Kidney (tissue), 14 donors: ENCODE data around the gene CAMTA1. TPM values are rescaled to one million over a fixed set of nuclear protein-coding genes. Genes with fewer than 3 reads are reported as not detected.

Experiments
- DNase-seq, 5 donors: peaks; one replicate each; pipeline ENCODE4 v3.0.0-alpha.2; 2013 to 2020
- FAIRE-seq: peaks from 2 replicates; lab custom pipeline; 2012; peaks lifted over from hg19 to GRCh38; lab: Jason Lieb, UNC
- H3K27ac ChIP-seq, 2 donors: one replicate each; pipeline ENCODE4 v1.7.0; 2013; ENCODE audit warnings: low read depth in 2 of 2, low read length in 2 of 2, inconsistent platforms in 1 of 2
- H3K27me3 ChIP-seq: one replicate; pipeline ENCODE4 v1.7.1; 2013; ENCODE audit warnings: low read length, inconsistent platforms; ENCODE audit not compliant: control insufficient read depth, insufficient read depth
- H3K36me3 ChIP-seq, 3 donors: one replicate each; pipeline versions ENCODE4 v1.7.0 to v1.7.1; 2013; ENCODE audit warnings: low read length in 3 of 3, control low read depth in 1 of 3, inconsistent platforms in 1 of 3; ENCODE audit not compliant: insufficient read depth in 3 of 3, control insufficient read depth in 2 of 3
- H3K4me1 ChIP-seq, 3 donors: one replicate each; pipeline versions ENCODE4 v1.7.0 to v1.7.1; 2013; ENCODE audit warnings: low read length in 3 of 3, inconsistent platforms in 1 of 3, low read depth in 1 of 3; ENCODE audit not compliant: control insufficient read depth in 2 of 3, insufficient read depth in 2 of 3
- H3K4me3 ChIP-seq, 3 donors: one replicate each; pipeline versions ENCODE4 v1.7.0 to v1.8.1; 2013; ENCODE audit warnings: low read length in 3 of 3, control low read depth in 1 of 3, inconsistent platforms in 1 of 3
- H3K9ac ChIP-seq, 3 donors: one replicate each; pipeline versions ENCODE4 v1.7.0 to v1.7.1; 2013; ENCODE audit warnings: low read length in 3 of 3, control low read depth in 1 of 3, inconsistent platforms in 1 of 3
- H3K9me3 ChIP-seq, 3 donors: one replicate each; pipeline versions ENCODE4 v1.7.0 to v1.7.1; 2013; ENCODE audit warnings: low read length in 3 of 3, control low read depth in 1 of 3, inconsistent platforms in 1 of 3; ENCODE audit not compliant: control insufficient read depth in 2 of 3, insufficient read depth in 1 of 3
- intact Hi-C: fragments of 100-400 bp; cut with DNase I; formaldehyde crosslinking; loops from one replicate; pipeline ENCODE4 v1.11.1; 2022
- polyA plus RNA-seq: library from polyadenylated mRNA; stranded (reverse); fragments of 350-450 nt; fragmentation: Illumina TruSeq; extraction: RNeasy Lipid Tissue Mini Kit (QIAGEN cat#74804); gene quantifications from one replicate; pipeline ENCODE4 v1.2.3, GENCODE V29; 2014; ENCODE audit warnings: low read depth, low replicate concordance; ENCODE audit not compliant: insufficient read depth
- total RNA-seq: library from RNA; stranded (reverse); fragmentation: NEBNext Ultra II Directional; extraction: Animal tissue kit (Norgen Biotek cat#: 25700); gene quantifications from one replicate; pipeline ENCODE4 v1.2.1, GENCODE V29; 2021
- TF ChIP-seq, protein P1 (sequence below): IDR thresholded peaks from 3 replicates; pipeline ENCODE4 v1.5.1; 2012; ENCODE audit warnings: mild to moderate bottlenecking, moderate library complexity, borderline replicate concordance; ENCODE audit not compliant: insufficient read depth; ENCODE audit errors: extremely low read depth
- donor health status: control.
- donor health status: control.
- donor health status: control.
- donor health status: control.
- donor health status: control.
- donor health status: DM: yes; HTN: yes; CAD: no.
- donor health status: Normal renal cell carcinoma (clear cell type).

The CAMTA1 gene
- total and polyA plus RNA-seq, 2 donors from 2014 or later = 79.0 to 170 TPM

DNA sequence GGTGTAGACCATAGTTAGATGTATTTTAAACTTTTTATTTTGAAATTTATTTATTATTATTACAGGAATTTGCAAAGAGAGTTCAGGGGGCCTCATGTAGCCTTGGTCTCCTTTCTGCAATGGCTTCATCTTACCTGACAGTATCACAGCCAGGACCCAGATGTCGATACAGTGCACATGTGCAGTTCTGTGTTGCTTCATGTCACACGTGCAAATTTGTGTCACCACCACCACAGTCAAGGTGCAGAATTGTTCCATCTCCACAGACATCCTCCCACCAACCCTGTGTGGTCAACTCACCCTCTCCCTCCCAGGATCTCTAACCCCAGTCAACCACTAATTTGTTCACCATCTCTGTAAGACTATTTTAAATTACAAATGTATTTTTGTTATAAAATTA lies 184.5 kb downstream of the CAMTA1 start:
- TF ChIP-seq, protein P1, sequence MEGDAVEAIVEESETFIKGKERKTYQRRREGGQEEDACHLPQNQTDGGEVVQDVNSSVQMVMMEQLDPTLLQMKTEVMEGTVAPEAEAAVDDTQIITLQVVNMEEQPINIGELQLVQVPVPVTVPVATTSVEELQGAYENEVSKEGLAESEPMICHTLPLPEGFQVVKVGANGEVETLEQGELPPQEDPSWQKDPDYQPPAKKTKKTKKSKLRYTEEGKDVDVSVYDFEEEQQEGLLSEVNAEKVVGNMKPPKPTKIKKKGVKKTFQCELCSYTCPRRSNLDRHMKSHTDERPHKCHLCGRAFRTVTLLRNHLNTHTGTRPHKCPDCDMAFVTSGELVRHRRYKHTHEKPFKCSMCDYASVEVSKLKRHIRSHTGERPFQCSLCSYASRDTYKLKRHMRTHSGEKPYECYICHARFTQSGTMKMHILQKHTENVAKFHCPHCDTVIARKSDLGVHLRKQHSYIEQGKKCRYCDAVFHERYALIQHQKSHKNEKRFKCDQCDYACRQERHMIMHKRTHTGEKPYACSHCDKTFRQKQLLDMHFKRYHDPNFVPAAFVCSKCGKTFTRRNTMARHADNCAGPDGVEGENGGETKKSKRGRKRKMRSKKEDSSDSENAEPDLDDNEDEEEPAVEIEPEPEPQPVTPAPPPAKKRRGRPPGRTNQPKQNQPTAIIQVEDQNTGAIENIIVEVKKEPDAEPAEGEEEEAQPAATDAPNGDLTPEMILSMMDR = no peak
- no peaks in the 10 kb centered on the region for H3K9me3 ChIP-seq
- DNase-seq = no peak
- no peak overlapping the region for H3K27ac ChIP-seq
- no peak overlapping the region for H3K4me3 ChIP-seq
- H3K27me3 ChIP-seq = no peaks in the 10 kb centered on the region
- FAIRE-seq = no peak
- intact Hi-C loops = no loop called here
- no peak overlapping the region for H3K9ac ChIP-seq
- peaks cover 0 to 5% (median 0%) of the 10 kb centered on the region in 3 donors for H3K4me1 ChIP-seq
- no peaks in the 10 kb centered on the region for H3K36me3 ChIP-seq

DNA sequence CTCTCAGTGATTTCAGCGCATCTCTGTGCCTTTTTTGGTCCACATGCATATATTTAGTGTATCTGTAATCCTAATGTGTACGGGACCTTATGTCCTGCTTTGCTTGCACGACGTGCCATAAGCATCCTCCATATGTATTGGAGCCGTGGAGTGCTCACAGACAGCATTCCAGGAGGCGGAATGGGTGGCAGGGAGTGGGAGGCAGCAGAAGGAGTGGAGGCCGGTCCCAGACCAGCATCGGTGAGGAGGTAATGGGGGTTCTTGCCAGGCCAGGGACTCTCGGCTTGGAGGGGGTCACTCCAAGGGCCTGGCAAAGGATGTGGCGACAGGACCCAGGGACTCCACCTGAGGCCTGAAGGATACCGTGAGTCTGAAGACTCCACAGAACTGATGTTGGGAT lies 185.0 kb downstream of the CAMTA1 start:
- TF ChIP-seq, protein P1 = no peak
- Histone ChIP-seq H3K27me3 (no peaks in the 10 kb centered on the region), H3K9me3 (no peaks in the 10 kb centered on the region), H3K9ac (no peak overlapping the region), H3K27ac (no peak overlapping the region), H3K36me3 (no peaks in the 10 kb centered on the region), H3K4me3 (no peak overlapping the region), H3K4me1 (peaks cover 0 to 2% (median 0%) of the 10 kb centered on the region in 3 donors)
- intact Hi-C loops = no loop called here
- DNase-seq (no peak), FAIRE-seq (no peak)

- DNase-seq (peak in 2 of 5 donors; percentile 24 to 63), FAIRE-seq (no peak)
- Histone ChIP-seq H3K27ac (no peak overlapping the region), H3K4me3 (no peak overlapping the region), H3K9me3 (no peaks in the 10 kb centered on the region), H3K9ac (no peak overlapping the region), H3K27me3 (no peaks in the 10 kb centered on the region), H3K36me3 (no peaks in the 10 kb centered on the region), H3K4me1 (no peaks in the 10 kb centered on the region)
- TF ChIP-seq, protein P1 = no peak
- intact Hi-C loops = no loop called here
Observed at GRCh38 chr1:6971048-6971447, 185.8 kb downstream of the CAMTA1 start.

DNA sequence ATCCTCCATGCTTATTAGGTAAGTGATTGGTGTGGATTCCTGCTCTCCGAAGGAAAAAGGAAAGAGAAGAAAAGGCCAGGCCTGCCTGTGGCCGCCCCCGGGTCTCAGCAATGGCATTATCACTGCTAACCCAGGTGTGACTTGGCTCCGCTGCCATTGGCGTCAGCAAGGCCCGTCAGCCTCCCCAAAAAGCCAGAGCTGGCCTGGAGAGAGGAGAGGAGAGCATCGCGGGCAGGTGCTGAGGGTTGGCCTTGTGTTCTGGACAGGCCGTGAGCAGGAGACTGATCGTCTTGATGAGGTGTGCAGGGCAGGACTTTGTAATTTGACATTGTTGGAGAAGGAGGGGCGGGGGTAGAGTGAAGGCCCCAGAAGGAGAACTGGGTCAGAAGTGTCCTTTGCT lies 186.4 kb downstream of the CAMTA1 start:
- H3K4me3 ChIP-seq = no peak overlapping the region
- H3K9me3 ChIP-seq = no peaks in the 10 kb centered on the region
- H3K4me1 ChIP-seq = no peaks in the 10 kb centered on the region
- H3K27ac ChIP-seq = no peak overlapping the region
- intact Hi-C loops = no loop called here
- H3K36me3 ChIP-seq = no peaks in the 10 kb centered on the region
- FAIRE-seq (no peak), DNase-seq (peak in 2 of 5 donors; percentile 20 to 47)
- TF ChIP-seq, protein P1 = no peak
- no peak overlapping the region for H3K9ac ChIP-seq
- H3K27me3 ChIP-seq = no peaks in the 10 kb centered on the region
